HL-60 (cell line): ENCODE results near the gene MIB1.

Experiments
- DNase-seq, 2 experiments: peaks; one replicate each; pipeline ENCODE4 v3.0.0-alpha.2; 2010 to 2020; ENCODE audit warnings: low read depth in 1 of 2, low spot score in 1 of 2
- H3K27ac ChIP-seq: fragments of 250-450 bp; sonication (Bioruptor Pico); replicated peaks from 2 replicates; pipeline ENCODE4 v1.5.1; 2020; ENCODE audit warnings: mild to moderate bottlenecking, moderate library complexity
- H3K27me3 ChIP-seq: fragments of 250-450 bp; sonication (Bioruptor Pico); 2 replicates; pipeline ENCODE4 v1.5.1; 2021; ENCODE audit warnings: mild to moderate bottlenecking, moderate library complexity; ENCODE audit not compliant: insufficient read depth, poor library complexity, severe bottlenecking
- H3K4me3 ChIP-seq: replicated peaks from 2 replicates; pipeline ENCODE4 v1.5.1; 2011; ENCODE audit warnings: mild to moderate bottlenecking, control low read depth, low read length; ENCODE audit not compliant: insufficient read depth
- GABPA ChIP-seq: IDR thresholded peaks from 2 replicates; pipeline ENCODE4 v1.6.1; 2012; ENCODE audit warnings: low read depth
- POLR2AphosphoS5 ChIP-seq: IDR thresholded peaks from 2 replicates; pipeline ENCODE4 v1.6.1; 2012; ENCODE audit warnings: low read depth
- SPI1 ChIP-seq: IDR thresholded peaks from 2 replicates; pipeline ENCODE4 v1.6.1; 2012; ENCODE audit warnings: low read depth, mild to moderate bottlenecking, borderline replicate concordance
- TF ChIP-seq, protein P1 (sequence below): IDR thresholded peaks from one replicate; pipeline ENCODE4 v1.5.1; 2011; ENCODE audit warnings: low read length, control low read depth, inconsistent platforms; ENCODE audit not compliant: insufficient read depth
- TF ChIP-seq, protein P2 (sequence below): IDR thresholded peaks from 2 replicates; pipeline ENCODE4 v1.6.1; 2012; ENCODE audit warnings: low read depth; ENCODE audit not compliant: insufficient replicate concordance

MIB1 gene

DNA sequence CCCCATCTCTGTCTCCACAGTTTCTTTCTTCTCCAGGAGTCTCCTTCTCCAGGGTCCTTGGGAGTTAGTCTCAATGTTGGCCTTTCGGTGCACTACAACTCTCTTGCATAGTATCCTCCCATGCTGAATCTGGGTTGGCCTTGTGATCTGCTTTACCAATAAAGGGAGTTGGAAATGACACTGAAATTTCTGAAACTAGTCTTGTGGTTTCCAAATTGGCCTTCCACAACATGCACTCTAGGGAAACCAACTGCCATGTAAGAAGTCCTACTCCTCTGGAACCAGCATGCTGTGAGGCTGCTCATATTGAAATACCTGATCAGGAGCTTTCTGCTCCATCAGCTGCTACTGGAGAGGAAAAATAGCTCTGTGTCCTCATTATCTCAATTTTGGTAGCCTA is 26.1 kb upstream of the MIB1 start:
- DNase-seq, result no peak
- Histone ChIP-seq H3K27ac (no peak overlapping the region), H3K4me3 (no peak overlapping the region), H3K27me3 (no peaks in the 10 kb centered on the region)
- TF ChIP-seq, protein P1, sequence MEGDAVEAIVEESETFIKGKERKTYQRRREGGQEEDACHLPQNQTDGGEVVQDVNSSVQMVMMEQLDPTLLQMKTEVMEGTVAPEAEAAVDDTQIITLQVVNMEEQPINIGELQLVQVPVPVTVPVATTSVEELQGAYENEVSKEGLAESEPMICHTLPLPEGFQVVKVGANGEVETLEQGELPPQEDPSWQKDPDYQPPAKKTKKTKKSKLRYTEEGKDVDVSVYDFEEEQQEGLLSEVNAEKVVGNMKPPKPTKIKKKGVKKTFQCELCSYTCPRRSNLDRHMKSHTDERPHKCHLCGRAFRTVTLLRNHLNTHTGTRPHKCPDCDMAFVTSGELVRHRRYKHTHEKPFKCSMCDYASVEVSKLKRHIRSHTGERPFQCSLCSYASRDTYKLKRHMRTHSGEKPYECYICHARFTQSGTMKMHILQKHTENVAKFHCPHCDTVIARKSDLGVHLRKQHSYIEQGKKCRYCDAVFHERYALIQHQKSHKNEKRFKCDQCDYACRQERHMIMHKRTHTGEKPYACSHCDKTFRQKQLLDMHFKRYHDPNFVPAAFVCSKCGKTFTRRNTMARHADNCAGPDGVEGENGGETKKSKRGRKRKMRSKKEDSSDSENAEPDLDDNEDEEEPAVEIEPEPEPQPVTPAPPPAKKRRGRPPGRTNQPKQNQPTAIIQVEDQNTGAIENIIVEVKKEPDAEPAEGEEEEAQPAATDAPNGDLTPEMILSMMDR, result no peak
- no peak for TF ChIP-seq SPI1
- TF ChIP-seq, protein P2, sequence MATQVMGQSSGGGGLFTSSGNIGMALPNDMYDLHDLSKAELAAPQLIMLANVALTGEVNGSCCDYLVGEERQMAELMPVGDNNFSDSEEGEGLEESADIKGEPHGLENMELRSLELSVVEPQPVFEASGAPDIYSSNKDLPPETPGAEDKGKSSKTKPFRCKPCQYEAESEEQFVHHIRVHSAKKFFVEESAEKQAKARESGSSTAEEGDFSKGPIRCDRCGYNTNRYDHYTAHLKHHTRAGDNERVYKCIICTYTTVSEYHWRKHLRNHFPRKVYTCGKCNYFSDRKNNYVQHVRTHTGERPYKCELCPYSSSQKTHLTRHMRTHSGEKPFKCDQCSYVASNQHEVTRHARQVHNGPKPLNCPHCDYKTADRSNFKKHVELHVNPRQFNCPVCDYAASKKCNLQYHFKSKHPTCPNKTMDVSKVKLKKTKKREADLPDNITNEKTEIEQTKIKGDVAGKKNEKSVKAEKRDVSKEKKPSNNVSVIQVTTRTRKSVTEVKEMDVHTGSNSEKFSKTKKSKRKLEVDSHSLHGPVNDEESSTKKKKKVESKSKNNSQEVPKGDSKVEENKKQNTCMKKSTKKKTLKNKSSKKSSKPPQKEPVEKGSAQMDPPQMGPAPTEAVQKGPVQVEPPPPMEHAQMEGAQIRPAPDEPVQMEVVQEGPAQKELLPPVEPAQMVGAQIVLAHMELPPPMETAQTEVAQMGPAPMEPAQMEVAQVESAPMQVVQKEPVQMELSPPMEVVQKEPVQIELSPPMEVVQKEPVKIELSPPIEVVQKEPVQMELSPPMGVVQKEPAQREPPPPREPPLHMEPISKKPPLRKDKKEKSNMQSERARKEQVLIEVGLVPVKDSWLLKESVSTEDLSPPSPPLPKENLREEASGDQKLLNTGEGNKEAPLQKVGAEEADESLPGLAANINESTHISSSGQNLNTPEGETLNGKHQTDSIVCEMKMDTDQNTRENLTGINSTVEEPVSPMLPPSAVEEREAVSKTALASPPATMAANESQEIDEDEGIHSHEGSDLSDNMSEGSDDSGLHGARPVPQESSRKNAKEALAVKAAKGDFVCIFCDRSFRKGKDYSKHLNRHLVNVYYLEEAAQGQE, result no peak

DNA sequence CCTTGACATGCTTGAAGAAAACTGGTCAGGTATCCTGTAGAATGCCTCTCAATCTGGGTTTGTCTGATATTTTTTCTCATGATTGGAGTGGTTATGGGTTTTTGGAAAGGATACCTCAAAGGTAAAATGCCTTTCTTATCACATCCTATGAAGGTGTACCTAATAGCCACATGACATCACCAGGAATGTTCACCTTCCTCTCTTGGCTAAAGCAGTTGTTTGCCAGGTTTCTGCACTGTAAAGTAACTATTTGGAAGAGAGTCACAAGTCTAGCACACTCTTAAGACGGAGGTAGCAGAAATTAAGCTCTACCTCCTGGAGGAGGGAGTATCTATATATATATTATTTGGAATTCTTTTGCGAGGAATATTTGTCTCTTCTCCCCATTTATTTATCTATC is 17.9 kb upstream of the MIB1 start:
- Histone ChIP-seq H3K4me3 (no peak overlapping the region), H3K27ac (no peak overlapping the region), H3K27me3 (no peaks in the 10 kb centered on the region)
- TF ChIP-seq GABPA, result no peak
- TF ChIP-seq, protein P1, result no peak
- TF ChIP-seq, protein P2, result no peak
- no peak for TF ChIP-seq POLR2AphosphoS5
- TF ChIP-seq SPI1, result no peak
- no peak for DNase-seq

DNA sequence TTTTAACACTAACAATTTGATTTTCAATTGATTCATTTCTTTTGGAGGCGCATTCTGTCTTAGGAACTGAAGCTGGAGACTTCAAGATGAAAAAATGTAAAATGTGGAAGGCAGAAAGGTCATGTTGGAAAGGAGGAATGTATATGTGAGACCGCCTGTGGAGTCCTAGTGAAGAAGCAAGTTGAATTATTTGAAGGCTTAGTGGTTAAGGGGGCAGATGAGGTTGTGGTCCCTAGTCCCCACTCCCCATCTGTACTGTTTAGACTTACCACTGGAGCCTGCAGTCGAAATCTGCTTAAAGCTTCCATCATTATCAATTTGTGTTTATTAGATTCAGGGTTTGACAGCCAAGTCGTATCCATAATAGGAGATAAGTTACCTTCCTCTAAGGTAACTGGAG is 15.4 kb upstream of the MIB1 start:
- H3K27ac ChIP-seq, result no peak overlapping the region
- no peak for DNase-seq
- TF ChIP-seq POLR2AphosphoS5 (no peak), GABPA (no peak), SPI1 (no peak)
- TF ChIP-seq, protein P2, result no peak
- TF ChIP-seq, protein P1, result no peak
- no peak overlapping the region for H3K4me3 ChIP-seq
- no peaks in the 10 kb centered on the region for H3K27me3 ChIP-seq
